Measurements from ENCODE around the gene LRPAP1.
"Not testable (repeated sequence)": the region's sequence is repeated elsewhere in the genome, so short reads cannot be mapped to it uniquely, and the experiment has no call there.

Gene LRPAP1

DNA sequence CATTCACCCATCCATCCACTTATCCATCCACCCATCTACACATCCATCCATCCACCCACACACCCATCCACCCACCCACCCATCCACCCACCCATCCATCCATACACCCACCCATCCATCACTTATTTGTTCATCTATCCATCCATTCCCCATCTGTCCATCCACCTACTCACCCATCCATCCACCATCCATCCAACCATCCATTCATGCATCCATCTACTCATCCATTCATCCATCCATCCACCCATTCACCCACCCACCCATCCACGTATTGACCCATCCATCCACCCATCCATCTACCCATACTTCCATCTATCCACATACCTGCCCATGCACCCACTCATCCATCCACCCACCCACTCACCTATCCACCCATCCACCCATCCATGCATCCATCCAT, 28.2 kb upstream of the LRPAP1 start:
- not testable (repeated sequence) for DNase-seq (ENCODE audit: low spot score)

DNA sequence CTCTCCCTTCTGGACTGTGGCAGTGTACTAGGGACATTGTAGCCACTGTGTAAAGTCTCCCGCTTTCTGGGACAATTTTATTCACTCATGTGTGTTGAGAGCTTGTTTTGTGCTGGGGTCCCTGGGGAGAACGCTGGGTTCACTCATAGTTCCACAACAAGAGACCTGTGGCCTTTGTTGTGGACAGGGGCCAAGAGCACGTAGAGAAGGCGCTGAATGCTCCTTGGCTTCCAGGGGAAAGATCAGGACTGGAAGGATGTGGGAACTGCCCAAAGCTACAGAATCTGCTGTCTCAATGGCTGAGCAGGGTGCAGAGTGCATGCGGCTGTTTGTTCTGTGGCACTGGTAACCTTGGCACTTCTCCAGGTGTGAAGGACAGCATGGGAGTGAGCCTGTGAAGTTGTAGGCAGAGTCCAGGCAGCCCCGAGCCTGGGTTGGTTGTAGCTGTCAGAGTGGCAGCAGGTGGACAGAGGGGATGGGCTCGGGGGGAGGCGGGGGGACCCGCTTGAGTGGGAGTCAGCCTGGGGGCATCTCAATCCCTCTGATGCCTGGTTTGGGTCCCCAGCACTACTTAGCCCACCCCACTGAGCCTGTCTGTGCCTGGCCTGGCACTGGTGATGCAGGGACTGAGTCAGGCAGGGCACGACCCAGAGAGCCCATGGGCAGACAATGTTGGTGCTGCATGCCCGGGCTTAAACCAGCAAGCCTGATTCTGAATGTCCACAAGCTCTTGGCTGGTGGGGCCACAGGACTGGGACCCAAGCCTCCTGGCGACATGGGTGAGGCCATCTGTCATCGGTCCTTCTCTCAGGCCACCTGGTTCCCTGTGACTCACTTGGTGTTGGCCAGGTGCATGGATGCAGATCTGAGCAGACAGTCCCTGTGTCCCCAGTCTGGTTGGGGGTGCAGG, 27.4 kb upstream of the LRPAP1 start:
- DNase-seq (ENCODE audit: low spot score) = not testable (repeated sequence)

DNA sequence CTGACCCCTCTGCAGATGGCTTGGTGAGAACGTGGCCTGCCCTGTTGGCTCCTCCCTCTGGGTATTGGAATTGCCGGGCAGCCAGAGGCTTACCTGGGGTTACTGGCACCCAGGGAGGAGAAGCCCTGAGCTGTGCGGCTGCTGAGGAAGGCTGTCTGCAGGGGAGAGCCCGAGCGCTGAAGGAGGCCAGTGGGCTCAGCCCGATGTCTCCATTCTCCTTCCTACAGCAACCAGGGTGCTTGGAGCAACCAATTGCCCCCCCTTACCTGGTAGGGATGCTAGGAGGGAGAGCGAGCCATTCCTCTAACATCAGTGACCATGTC, 26.3 kb upstream of the LRPAP1 start:
- DNase-seq (ENCODE audit: low spot score) = not testable (repeated sequence)

DNA sequence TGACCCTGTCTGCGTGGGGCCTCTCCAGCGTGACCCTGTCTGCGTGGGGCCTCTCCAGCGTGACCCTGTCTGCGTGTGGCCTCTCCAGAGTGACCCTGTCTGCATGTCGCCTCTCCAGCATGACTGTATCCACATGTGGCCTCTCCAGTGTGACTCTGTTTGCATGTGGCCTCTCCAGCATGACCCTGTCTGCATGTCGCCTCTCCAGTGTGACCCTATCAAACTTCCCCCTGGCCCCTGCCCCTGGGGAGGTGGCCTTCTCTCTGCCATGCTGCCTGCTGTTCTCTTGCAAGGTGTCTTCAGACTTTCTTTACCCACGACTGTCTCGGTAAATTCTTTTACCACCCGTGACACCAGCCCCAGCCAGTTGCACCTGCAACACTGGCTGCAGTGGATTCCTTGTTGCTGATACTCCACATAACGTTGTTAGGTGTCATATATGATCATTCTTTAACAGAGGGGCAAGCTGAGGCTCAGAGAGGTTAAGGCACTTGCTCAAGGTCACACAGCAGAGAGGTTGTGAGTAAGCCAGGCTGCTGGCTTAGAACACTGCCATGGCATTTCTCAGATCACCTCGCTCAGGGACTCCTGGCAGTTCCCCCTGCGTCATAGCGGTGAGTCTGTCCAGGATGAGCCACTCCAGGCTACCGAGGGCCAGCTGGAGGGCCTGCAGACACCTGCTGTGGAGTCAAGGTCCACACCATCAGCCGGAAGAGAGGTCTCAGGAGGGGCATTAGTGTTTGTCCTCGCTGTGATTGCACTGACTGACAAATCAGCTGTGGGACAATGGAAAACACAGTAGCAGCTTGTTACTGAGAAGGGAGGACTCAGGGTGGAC, 25.7 kb upstream of the LRPAP1 start:
- not testable (repeated sequence) for DNase-seq (ENCODE audit: low spot score)

DNA sequence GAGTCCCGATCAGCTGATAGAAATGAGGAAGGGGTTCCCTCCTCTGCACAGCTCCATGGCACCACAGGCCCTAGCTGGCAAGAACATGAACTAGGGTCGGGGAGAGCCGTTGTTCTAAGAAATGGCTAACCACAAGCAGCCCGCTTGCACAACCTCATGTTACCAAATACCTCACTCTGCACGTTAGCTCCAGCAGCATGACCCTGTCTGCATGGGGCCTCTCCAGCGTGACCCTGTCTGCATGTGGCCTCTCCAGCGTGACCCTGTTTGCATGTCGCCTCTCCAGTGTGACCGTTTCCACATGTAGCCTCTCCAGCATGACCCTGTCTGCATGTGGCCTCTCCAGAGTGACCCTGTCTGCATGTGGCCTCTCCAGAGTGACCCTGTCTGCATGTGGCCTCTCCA, 24.9 kb upstream of the LRPAP1 start:
- not testable (repeated sequence) for DNase-seq (ENCODE audit: low spot score)

DNA sequence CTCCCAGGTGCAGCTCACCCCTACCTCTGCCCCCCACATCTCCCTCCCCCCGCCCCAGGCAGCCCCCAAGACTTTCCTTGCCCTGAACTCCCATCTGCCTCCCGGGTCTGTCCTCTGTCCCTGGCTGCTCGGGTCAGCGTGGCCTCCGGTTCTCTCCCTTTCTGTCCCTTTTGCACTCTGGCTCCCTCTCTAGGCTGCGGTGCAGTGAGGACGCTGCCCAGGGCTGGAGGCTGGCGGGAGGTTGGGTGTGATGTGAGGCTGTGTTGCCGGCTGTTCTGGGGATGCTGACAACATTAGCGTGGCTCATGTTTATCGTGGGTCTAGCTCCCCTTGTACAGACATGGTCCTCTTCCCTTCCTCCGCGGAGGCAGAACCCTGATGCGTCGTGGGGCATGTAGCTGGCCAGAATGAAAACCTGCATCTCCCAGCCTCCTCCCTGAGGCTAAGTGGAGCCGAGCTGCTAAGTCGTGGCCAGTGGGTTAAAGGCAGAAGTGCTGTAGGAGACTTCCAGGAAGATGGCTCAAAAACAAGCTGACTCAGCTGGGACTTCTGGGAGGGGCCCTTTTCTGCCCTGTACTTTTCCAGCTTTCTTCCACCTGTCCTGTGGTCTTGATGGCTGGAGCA, 24.1 kb upstream of the LRPAP1 start:
- DNase-seq (ENCODE audit: low spot score) = not testable (repeated sequence)

DNA sequence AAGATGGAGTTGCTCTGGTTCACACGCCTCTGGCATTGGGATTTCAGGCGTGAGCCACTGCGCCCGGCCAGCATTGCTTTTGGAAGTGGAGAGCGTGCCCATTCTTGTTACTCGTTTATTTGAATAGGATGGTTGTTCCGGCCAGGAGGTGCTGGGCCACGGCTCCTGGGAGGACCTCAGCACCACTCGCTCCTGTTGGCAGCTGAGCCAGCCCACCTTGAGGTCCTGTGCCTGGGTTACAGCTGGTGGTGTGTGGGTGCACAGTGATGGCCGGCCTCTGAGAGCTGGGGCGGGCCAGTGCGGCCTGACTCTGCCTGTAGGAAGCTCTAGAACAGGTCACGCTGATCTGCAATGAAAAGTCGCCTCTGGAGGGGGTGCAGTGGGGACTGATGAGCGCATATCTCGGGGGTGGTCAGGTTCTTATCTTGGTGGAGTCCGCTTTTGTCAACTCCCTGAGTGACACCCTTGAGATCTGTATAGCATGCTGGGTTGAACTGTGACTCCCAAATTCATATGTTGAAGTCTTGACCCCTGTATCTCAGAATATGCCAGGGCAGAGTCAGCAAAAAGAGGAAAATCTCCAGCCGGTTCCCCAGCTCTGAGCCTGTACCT, 23.3 kb upstream of the LRPAP1 start:
- DNase-seq (ENCODE audit: low spot score) = not testable (repeated sequence)

DNA sequence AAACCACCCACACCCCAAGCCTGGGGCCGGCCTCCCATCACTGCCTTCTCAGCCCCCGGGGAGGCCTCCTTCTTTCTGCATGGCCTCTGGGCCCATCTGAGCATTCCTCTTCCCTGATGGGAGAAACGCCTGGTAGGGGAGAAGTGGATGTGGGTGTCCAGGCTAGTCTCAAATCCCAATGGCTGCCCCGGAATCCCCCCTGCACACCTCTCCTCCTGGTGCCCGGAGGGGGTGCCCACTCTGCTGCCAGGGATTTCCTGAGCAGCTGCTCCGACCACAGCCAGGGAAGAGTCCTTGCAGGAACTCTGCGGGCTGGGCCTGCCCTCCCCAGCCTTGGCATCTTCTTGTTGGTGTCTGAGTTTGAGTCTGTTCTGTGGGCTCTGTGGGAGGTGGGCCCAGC, 19.1 kb upstream of the LRPAP1 start:
- not testable (repeated sequence) for DNase-seq (ENCODE audit: low spot score)

DNA sequence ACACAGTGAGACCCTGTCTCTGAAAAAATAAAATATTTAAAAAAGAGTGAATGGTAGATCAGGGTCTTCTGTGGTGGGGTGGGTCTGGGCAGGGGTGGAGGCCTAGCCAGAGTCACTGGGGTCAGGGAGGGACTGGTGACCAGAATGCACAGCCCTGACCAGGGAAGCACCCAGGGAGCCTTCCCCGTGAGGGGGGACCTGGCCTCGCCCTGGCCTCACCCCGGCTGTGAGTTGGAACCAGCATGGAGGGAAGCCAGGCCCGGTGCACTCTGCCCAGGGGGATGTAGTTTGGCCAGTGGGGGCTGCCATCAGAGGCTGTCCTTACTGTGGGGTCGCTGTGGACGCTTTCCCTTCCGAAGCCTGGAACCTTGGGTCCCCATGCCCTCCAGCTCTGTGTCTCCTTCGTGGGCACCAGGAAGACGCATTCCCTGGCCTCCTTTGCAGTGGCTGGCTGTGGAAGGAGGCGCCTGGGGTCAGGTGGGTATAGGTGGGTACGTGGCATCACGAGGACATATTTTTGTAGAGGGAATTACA, 18.6 kb upstream of the LRPAP1 start:
- not testable (repeated sequence) for DNase-seq (ENCODE audit: low spot score)

DNA sequence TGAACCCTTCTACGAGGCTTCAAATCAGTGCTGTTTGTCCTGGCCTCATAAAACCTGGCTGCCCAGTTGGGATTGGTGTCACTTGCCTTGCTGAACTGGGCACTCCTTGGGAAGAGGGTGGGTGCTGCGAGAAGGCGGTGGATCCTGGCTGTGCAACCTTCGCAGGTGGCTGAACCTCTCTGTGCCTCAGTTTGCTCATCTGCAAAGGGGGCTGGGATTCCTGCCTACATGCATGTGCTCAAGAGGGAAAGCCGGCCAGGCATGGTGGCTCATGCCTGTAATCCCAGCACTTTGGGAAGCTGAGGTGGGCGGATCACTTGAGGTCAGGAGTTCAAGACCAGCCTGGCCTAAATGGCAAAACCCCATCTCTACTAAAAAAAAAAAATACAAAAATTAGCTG, 17.8 kb upstream of the LRPAP1 start:
- DNase-seq (ENCODE audit: low spot score) = not testable (repeated sequence)

DNA sequence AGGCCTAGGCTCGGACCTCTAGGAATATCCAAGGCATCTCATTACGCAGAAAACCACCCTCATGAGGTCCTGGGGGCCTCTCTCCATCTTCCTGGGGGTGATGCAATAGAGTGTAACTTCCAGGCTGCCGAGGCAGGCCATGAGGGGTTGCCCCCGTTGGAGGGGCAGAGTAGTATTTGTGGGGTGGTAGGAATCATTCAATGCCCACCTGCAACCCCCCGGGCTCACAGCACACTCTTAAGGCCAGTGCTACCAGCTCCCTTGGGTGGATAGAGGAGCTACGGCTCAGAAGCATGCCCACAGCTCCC, 17.4 kb upstream of the LRPAP1 start:
- DNase-seq (ENCODE audit: low spot score) = not testable (repeated sequence)

DNA sequence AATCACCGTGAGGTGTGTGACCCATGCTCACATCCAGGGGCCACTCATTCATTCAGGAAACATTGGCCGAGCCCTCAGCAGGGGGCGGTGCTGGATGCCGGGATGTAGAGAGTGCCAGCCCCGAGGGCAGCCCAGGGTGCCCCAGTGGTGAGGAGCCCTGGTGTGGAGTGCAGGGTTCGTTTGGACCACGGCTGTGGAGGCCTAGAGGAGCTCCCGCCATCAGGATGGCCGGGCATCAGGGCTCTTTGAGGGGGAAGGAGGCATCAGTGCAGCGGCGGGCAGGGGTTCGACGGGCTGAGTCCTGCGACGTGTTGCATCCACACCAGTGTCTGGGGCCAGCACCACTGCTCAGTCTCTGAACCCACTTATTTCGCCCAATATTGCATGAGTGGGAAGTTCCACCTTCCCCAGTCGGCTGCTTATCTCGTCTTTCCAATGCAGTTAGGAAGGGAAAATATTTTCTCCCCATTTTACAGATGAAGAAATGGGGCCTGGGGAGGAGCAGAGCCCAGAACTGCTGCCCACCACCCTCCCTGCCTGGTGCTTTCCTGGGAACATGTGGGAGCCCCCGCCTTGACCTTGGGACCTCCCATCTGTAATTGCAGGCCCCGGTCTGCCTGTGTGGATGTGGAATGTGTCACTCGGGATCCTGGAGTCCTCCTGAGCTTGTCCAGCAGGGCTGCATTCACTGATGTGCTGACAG, 16.9 kb upstream of the LRPAP1 start:
- not testable (repeated sequence) for DNase-seq (ENCODE audit: low spot score)

DNA sequence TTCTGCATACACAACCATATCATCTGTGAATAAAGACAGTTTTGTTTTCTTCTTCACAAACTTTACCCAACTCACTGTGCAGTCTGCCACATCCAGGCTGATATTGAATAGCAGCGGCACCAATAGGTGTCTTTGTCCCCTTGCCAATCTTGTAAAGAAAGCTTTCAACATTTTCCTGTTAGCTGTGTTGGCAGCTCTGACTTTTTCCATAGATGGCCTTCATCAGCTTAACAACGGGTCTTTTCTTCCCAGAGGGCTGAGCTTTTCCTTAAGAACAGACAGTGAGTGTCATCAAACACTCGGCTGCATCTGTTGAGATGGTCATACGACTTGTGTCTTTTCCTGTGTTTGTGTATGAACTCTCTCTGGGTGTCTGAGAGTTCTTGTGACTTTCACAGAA, 14.5 kb upstream of the LRPAP1 start:
- DNase-seq (ENCODE audit: low spot score) = not testable (repeated sequence)

DNA sequence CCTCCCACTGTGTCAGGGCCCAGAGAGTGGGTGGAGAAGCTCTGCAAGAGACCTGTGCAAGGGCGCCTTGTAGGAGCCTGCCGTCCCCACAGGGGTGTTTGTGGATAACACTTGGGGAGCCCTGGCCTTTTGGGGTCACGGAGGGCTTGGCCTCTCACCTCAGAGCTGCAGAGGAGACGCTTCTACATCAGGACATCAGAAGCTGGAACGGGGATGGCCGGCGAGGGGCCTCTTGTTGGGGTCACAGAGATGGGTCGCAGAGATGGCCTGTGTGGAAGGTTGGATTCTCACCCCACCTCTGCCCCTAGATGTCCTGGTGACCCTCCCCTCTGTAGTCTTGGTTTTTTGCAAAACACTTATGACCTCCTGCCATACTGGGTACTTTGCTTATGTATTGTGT, 13.1 kb upstream of the LRPAP1 start:
- not testable (repeated sequence) for DNase-seq (ENCODE audit: low spot score)

DNA sequence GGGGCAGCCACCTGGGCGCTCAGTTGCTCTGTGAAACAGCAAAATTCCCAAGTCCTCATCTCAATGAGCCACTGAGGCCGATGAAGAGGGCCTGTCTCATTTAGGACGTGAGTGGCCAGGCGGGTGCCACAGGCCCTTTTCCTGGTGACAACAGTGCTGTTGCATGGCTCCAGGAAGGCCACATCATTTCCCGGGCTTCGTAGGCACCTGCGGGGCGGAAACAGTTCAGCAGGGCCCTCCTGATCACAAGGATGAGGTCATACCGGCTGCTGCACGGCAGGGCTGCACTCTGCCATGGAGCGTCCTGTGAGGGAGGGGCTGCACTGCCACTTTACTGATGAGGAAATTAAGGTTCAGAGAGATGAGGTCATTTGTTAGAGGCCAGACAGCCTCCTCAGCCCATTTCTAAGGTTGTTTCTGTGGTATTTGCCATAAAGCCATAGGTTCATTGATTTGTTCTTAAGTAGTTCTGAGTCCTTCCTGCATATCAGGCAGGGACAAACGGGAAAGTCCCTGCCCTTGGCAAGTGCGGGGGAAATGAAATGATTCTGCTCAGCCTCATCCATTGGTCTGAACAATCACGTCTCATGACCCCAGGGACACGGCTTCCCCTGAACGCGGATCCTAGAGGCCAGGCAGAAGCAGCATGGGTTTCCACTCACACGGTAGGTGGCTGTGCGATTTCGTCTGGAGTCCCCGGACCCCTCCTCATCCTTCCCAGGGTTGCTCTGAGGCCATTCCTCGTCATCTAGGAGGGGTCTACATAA, 12.2 kb upstream of the LRPAP1 start:
- DNase-seq (ENCODE audit: low spot score) = not testable (repeated sequence)

DNA sequence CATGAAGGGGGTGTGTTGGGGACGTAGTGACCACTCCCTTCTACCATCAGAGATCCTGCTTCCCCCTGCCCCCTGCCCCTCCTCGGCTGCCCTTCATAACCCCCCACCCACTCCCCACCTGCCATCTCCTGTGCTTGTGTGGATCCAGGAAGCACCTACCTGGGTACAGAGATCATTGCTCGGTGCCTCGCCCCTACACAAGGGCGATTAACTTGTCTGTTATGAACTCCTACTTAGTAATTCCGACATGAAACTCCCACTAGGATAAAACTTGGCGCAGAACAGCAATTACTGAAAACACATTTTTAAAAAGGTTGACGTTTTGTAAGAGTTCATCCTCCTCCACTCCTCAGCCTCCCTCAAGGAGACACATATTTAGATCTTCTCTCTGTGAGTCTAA, 11.2 kb upstream of the LRPAP1 start:
- DNase-seq (ENCODE audit: low spot score) = not testable (repeated sequence)

DNA sequence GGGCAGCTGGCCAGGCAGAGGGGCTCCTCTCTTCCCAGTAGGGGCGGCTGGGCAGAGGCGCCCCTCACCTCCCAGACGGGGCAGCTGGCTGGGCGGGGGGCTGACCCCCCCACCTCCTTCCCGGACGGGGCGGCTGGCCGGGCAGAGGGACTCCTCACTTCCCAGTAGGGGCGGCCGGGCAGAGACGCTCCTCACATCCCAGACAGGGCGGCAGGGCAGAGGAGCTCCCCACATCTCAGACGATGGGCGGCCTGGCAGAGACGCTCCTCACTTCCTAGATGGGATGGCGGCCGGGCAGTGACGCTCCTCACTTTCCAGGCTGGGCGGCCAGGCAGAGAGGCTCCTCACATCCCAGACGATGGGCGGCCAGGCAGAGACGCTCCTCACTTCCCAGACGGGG, 6.7 kb upstream of the LRPAP1 start:
- DNase-seq (ENCODE audit: low spot score) = not testable (repeated sequence)

DNA sequence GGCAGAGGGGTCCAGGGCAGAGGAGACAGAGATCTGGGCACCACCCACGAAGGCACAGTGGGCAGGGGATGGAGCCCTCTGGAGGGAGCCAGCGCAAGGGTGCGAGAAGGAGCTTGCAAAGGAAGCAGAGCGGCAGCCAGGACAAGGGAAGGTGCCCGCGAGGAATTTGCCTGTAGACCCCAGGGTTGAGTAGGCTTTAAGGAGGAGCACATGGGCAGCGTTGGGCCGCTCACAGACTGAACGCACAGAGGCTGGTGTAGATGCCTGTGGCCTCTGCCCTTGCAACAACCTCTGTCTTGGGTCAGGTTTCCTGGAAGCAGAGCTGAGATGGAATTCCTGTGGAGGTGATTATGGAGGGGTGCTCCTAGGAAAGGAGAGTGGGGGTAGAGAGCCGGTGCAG, 3.6 kb upstream of the LRPAP1 start:
- not testable (repeated sequence) for DNase-seq (ENCODE audit: low spot score)

DNA sequence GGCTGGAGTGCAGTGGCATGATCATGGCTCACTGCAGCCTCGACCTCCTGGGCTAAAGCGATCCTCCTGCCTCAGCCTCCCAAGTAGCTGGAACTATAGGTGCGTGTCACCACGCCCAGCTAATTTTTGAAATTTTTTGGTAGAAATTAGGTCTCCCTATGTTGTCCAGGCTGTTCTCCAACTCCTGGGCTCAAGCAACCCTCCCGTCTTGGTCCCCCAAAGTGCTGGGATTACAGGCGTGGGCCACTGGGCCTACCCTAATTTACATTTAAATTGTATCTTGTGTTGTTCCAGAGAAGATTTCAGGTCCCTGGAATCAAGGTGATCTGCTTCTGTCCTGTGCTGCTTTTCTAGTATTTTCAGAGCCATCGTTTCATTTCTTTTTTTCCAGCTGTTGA, 1.2 kb upstream of the LRPAP1 start:
- DNase-seq (ENCODE audit: low spot score) = no peak

DNA sequence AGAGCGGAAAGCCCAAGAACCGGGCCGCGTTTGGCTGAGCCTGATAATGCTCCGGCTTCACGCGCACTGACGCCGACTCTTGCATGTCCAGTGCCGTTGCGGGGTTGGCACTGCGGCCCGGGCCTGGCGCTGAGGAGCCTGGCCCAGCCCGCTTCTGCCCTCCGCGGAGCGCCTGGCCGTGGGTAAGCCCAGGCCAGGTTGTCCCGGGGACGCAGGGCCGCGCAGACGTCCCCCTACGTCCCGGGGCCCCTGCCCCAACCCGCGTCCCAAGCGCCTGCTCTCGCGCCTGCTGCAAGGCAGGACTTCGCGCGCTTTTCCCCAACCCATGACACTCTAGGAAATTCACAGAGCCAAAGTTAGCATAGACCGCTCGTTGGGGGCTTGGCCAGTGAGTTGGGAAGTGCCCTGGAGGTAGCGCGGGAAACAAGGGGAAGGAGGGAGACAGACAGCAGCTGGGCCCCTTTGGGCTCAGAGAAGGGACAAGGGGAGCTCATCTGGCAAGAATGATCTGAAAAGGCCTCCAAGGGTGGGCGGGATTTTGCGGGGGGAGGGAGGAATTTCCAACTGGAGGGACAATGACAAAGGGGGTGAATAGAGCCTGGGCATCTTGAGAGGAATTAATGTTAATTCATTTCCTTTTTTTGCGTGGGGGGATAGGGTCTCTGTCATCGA, 665 bp upstream of the LRPAP1 start:
- no peak for DNase-seq (ENCODE audit: low spot score)
